ENCODE data around the gene SLC25A14.
A peak's percentile ranks its signal among the peaks of the same experiment; 100 is the strongest.

SLC25A14 gene

GRCh38 chrX:130401415-130402207 lies 61.9 kb downstream of the SLC25A14 start, which contains the start of gene RBMX2:
TSS of gene RBMX2 (plus strand) at chrX:130401987. CDS start at chrX:130402033, 46 bp downstream.
- Histone ChIP-seq H3K36me3 (ENCODE audit: control insufficient read depth in 4 of 4, insufficient read depth in 4 of 4, low read length in 3 of 4) (peaks cover 0 to 8% (median 4%) of the 10 kb centered on the region in 4 experiments), H3K4me3 (ENCODE audit: control insufficient read depth in 1 of 7, extremely low read depth in 1 of 7, insufficient read depth in 4 of 7, low read depth in 2 of 7, low read length in 6 of 7) (peak within 1 kb of the TSS; percentile 60 to 91 (median 82)), H3K9me3 (ENCODE audit: control extremely low read depth in 1 of 5, control insufficient read depth in 4 of 5, insufficient read depth in 2 of 5, low read depth in 1 of 5, low read length in 4 of 5) (no peaks in the 10 kb centered on the region), H3K4me1 (ENCODE audit: control extremely low read depth in 1 of 4, control insufficient read depth in 4 of 4, insufficient read depth in 4 of 4, low read length in 3 of 4) (peaks cover 0 to 9% (median 4%) of the 10 kb centered on the region in 4 experiments), H3K27me3 (replicated peaks in 2 of 5; ENCODE audit: control insufficient read depth in 4 of 5, insufficient read depth in 5 of 5, low read length in 4 of 5) (peaks cover 0 to 9% (median 2%) of the 10 kb centered on the region in 5 experiments), H3K27ac (ENCODE audit: insufficient read depth in 1 of 2, low read depth in 1 of 2, low read length in 2 of 2, poor library complexity in 1 of 2, severe bottlenecking in 2 of 2) (peak within 1 kb of the TSS; percentile 30 to 83)
- CTCF ChIA-PET = interaction anchor here (1.4 kb wide), 1 partner anchor 8 kb away, joined by 3 read pairs; no protein-coding TSS in a partner anchor
- POLR2A ChIA-PET = no interaction called here
- peak; percentile 55 to 69 (median 68) for DNase-seq
- 23% methylated on average over 34 of the region's 47 CpGs for WGBS (ENCODE audit: insufficient coverage)

DNA sequence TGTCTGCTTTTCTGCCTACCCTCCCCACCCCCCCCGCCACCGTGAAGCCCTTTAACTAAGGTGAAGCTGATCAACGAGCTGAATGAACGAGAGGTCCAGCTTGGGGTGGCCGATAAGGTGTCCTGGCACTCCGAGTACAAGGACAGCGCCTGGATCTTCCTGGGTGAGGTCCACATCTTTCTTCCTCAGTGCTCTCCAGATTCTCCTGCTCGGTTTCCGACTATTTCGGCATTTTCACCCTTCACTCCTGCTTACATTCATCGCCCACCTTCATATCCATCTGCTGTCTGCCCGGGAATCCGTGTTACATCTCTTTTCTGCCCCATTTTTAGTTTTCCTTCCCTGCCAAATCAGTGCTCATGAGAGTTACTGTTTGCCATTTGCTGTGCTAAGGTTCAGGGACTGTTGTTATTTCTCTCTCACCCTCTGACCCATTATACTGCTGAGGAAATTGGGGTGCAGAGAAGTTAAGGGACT lies 62.5 kb downstream of the SLC25A14 start:
- Histone ChIP-seq H3K4me1 (ENCODE audit: control extremely low read depth in 1 of 4, control insufficient read depth in 4 of 4, insufficient read depth in 4 of 4, low read length in 3 of 4) (peaks cover 0 to 9% (median 4%) of the 10 kb centered on the region in 4 experiments), H3K36me3 (ENCODE audit: control insufficient read depth in 4 of 4, insufficient read depth in 4 of 4, low read length in 3 of 4) (peaks cover 0 to 8% (median 4%) of the 10 kb centered on the region in 4 experiments), H3K27me3 (replicated peaks in 2 of 5; ENCODE audit: control insufficient read depth in 4 of 5, insufficient read depth in 5 of 5, low read length in 4 of 5) (peaks cover 0 to 4% (median 2%) of the 10 kb centered on the region in 5 experiments), H3K9me3 (ENCODE audit: control extremely low read depth in 1 of 5, control insufficient read depth in 4 of 5, insufficient read depth in 2 of 5, low read depth in 1 of 5, low read length in 4 of 5) (no peaks in the 10 kb centered on the region), H3K4me3 (ENCODE audit: control insufficient read depth in 1 of 7, extremely low read depth in 1 of 7, insufficient read depth in 4 of 7, low read depth in 2 of 7, low read length in 6 of 7) (peak overlapping the region; percentile 58 to 90 (median 77)), H3K27ac (ENCODE audit: insufficient read depth in 1 of 2, low read depth in 1 of 2, low read length in 2 of 2, poor library complexity in 1 of 2, severe bottlenecking in 2 of 2) (peak overlapping the region in 1 of 2 experiments; percentile 83)
- ChIA-PET CTCF (no interaction called here), POLR2A (interaction anchor here (0.6 kb wide), 1 partner anchor 398 kb away, joined by 3 read pairs; no protein-coding TSS in a partner anchor)
- 34% methylated on average over 9 of the region's 13 CpGs for WGBS (ENCODE audit: insufficient coverage)
- peak in 1 of 3 donors; percentile 5 for DNase-seq

DNA sequence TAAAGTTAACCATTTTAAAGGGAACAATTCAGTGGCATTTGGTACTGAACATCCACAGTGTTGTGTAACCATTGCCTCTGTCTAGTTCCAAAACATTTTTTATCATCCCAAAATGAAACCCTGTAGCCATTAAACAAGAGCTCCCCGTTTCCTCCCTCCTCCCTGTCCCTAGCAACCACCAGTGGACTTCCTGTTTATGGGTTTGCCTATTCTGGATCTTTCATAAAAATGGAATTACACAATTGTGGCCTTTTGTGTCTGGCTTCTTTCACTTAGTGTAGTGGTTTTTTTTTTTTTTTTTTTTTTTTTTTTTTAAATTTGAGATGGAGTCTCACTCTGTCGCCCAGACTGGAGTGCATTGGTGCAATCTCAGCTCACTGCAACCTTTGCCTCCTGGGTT lies 73.7 kb downstream of the SLC25A14 start:
- Histone ChIP-seq H3K36me3 (ENCODE audit: control insufficient read depth in 4 of 4, insufficient read depth in 4 of 4, low read length in 3 of 4) (peaks cover 0 to 18% (median 6%) of the 10 kb centered on the region in 4 experiments), H3K27me3 (replicated peaks in 2 of 5; ENCODE audit: control insufficient read depth in 4 of 5, insufficient read depth in 5 of 5, low read length in 4 of 5) (no peaks in the 10 kb centered on the region), H3K4me3 (ENCODE audit: control insufficient read depth in 1 of 7, extremely low read depth in 1 of 7, insufficient read depth in 4 of 7, low read depth in 2 of 7, low read length in 6 of 7) (no peak overlapping the region), H3K27ac (ENCODE audit: insufficient read depth in 1 of 2, low read depth in 1 of 2, low read length in 2 of 2, poor library complexity in 1 of 2, severe bottlenecking in 2 of 2) (no peak overlapping the region), H3K9me3 (ENCODE audit: control extremely low read depth in 1 of 5, control insufficient read depth in 4 of 5, insufficient read depth in 2 of 5, low read depth in 1 of 5, low read length in 4 of 5) (no peaks in the 10 kb centered on the region), H3K4me1 (ENCODE audit: control extremely low read depth in 1 of 4, control insufficient read depth in 4 of 4, insufficient read depth in 4 of 4, low read length in 3 of 4) (no peaks in the 10 kb centered on the region)
- ChIA-PET CTCF (no interaction called here), POLR2A (no interaction called here)
- DNase-seq = peak in 2 of 3 donors; percentile 10 to 18
- no CpG with 5 or more reads among the region's 2 CpGs for WGBS (ENCODE audit: insufficient coverage)

- Histone ChIP-seq H3K27ac (ENCODE audit: insufficient read depth in 1 of 2, low read depth in 1 of 2, low read length in 2 of 2, poor library complexity in 1 of 2, severe bottlenecking in 2 of 2) (no peak overlapping the region), H3K27me3 (replicated peaks in 2 of 5; ENCODE audit: control insufficient read depth in 4 of 5, insufficient read depth in 5 of 5, low read length in 4 of 5) (no peaks in the 10 kb centered on the region), H3K4me1 (ENCODE audit: control extremely low read depth in 1 of 4, control insufficient read depth in 4 of 4, insufficient read depth in 4 of 4, low read length in 3 of 4) (no peaks in the 10 kb centered on the region), H3K4me3 (ENCODE audit: control insufficient read depth in 1 of 7, extremely low read depth in 1 of 7, insufficient read depth in 4 of 7, low read depth in 2 of 7, low read length in 6 of 7) (no peak overlapping the region), H3K36me3 (ENCODE audit: control insufficient read depth in 4 of 4, insufficient read depth in 4 of 4, low read length in 3 of 4) (peaks cover 0 to 13% (median 4%) of the 10 kb centered on the region in 4 experiments), H3K9me3 (ENCODE audit: control extremely low read depth in 1 of 5, control insufficient read depth in 4 of 5, insufficient read depth in 2 of 5, low read depth in 1 of 5, low read length in 4 of 5) (no peaks in the 10 kb centered on the region)
- CTCF ChIA-PET = no interaction called here
- no peak for DNase-seq
- POLR2A ChIA-PET = no interaction called here
- WGBS (ENCODE audit: insufficient coverage) = 100% methylated on average over 3 of the region's 5 CpGs
Observed at GRCh38 chrX:130414800-130415199, 75.1 kb downstream of the SLC25A14 start.

GRCh38 chrX:130415201-130415600 lies 75.5 kb downstream of the SLC25A14 start:
- Histone ChIP-seq H3K36me3 (ENCODE audit: control insufficient read depth in 4 of 4, insufficient read depth in 4 of 4, low read length in 3 of 4) (peaks cover 0 to 13% (median 4%) of the 10 kb centered on the region in 4 experiments), H3K9me3 (ENCODE audit: control extremely low read depth in 1 of 5, control insufficient read depth in 4 of 5, insufficient read depth in 2 of 5, low read depth in 1 of 5, low read length in 4 of 5) (no peaks in the 10 kb centered on the region), H3K4me1 (ENCODE audit: control extremely low read depth in 1 of 4, control insufficient read depth in 4 of 4, insufficient read depth in 4 of 4, low read length in 3 of 4) (no peaks in the 10 kb centered on the region), H3K27ac (ENCODE audit: insufficient read depth in 1 of 2, low read depth in 1 of 2, low read length in 2 of 2, poor library complexity in 1 of 2, severe bottlenecking in 2 of 2) (no peak overlapping the region), H3K4me3 (ENCODE audit: control insufficient read depth in 1 of 7, extremely low read depth in 1 of 7, insufficient read depth in 4 of 7, low read depth in 2 of 7, low read length in 6 of 7) (no peak overlapping the region), H3K27me3 (replicated peaks in 2 of 5; ENCODE audit: control insufficient read depth in 4 of 5, insufficient read depth in 5 of 5, low read length in 4 of 5) (no peaks in the 10 kb centered on the region)
- POLR2A ChIA-PET = no interaction called here
- CTCF ChIA-PET = no interaction called here
- DNase-seq = no peak
- WGBS (ENCODE audit: insufficient coverage) = 93% methylated on average over 4 of the region's 7 CpGs

DNA sequence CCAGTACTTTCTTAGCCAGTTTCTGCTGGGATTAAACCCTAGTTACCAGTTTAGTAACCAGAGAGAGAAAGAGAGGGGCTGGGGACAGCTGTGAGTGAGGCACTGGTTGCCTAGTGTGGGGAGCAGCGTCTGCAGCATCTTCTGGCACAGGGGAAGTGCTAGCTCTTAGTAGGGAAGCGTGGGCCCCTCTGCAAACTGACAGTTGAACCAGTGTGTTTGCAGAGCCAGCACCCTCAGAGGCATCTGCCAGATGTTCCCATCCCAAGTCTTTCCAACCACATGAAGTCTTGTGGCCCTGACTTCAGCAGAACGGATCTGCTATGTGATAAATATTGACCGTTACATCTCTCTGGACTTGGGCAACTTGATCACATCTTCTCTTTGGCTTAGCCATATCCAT lies 77.1 kb downstream of the SLC25A14 start:
- DNase-seq = no peak
- peaks cover 0 to 6% (median 2%) of the 10 kb centered on the region in 4 experiments for H3K36me3 ChIP-seq (ENCODE audit: control insufficient read depth in 4 of 4, insufficient read depth in 4 of 4, low read length in 3 of 4)
- no peaks in the 10 kb centered on the region for H3K9me3 ChIP-seq (ENCODE audit: control extremely low read depth in 1 of 5, control insufficient read depth in 4 of 5, insufficient read depth in 2 of 5, low read depth in 1 of 5, low read length in 4 of 5)
- WGBS (ENCODE audit: insufficient coverage) = 72% methylated on average over 4 of the region's 4 CpGs
- H3K27me3 ChIP-seq (replicated peaks in 2 of 5; ENCODE audit: control insufficient read depth in 4 of 5, insufficient read depth in 5 of 5, low read length in 4 of 5) = no peaks in the 10 kb centered on the region
- no peak overlapping the region for H3K27ac ChIP-seq (ENCODE audit: insufficient read depth in 1 of 2, low read depth in 1 of 2, low read length in 2 of 2, poor library complexity in 1 of 2, severe bottlenecking in 2 of 2)
- ChIA-PET POLR2A (no interaction called here), CTCF (no interaction called here)
- H3K4me1 ChIP-seq (ENCODE audit: control extremely low read depth in 1 of 4, control insufficient read depth in 4 of 4, insufficient read depth in 4 of 4, low read length in 3 of 4) = no peaks in the 10 kb centered on the region
- no peak overlapping the region for H3K4me3 ChIP-seq (ENCODE audit: control insufficient read depth in 1 of 7, extremely low read depth in 1 of 7, insufficient read depth in 4 of 7, low read depth in 2 of 7, low read length in 6 of 7)

DNA sequence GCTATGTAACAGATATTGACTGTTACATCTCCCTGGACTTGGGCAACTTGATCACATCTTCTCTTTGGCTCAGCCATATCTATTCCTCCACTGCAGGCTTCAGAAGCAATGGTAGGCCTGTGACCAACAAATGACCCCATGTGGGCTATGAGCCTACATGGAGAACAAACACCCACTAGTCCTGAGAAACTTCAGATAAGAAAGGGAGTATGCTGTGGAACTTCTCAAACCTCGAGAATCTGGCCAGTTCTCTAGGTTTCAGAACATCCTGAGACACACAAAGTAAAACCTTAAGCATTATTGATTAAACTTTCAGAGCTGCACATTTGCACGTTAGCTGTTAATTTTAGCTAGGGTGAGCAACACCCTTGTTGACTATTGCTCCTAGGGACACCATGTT lies 78.3 kb downstream of the SLC25A14 start:
- no peak overlapping the region for H3K4me3 ChIP-seq (ENCODE audit: control insufficient read depth in 1 of 7, extremely low read depth in 1 of 7, insufficient read depth in 4 of 7, low read depth in 2 of 7, low read length in 6 of 7)
- 65% methylated on average over 2 of the region's 2 CpGs for WGBS (ENCODE audit: insufficient coverage)
- no peaks in the 10 kb centered on the region for H3K27me3 ChIP-seq (replicated peaks in 2 of 5; ENCODE audit: control insufficient read depth in 4 of 5, insufficient read depth in 5 of 5, low read length in 4 of 5)
- no peaks in the 10 kb centered on the region for H3K9me3 ChIP-seq (ENCODE audit: control extremely low read depth in 1 of 5, control insufficient read depth in 4 of 5, insufficient read depth in 2 of 5, low read depth in 1 of 5, low read length in 4 of 5)
- no peaks in the 10 kb centered on the region for H3K4me1 ChIP-seq (ENCODE audit: control extremely low read depth in 1 of 4, control insufficient read depth in 4 of 4, insufficient read depth in 4 of 4, low read length in 3 of 4)
- H3K27ac ChIP-seq (ENCODE audit: insufficient read depth in 1 of 2, low read depth in 1 of 2, low read length in 2 of 2, poor library complexity in 1 of 2, severe bottlenecking in 2 of 2) = no peak overlapping the region
- POLR2A ChIA-PET = no interaction called here
- CTCF ChIA-PET = no interaction called here
- no peak for DNase-seq
- H3K36me3 ChIP-seq (ENCODE audit: control insufficient read depth in 4 of 4, insufficient read depth in 4 of 4, low read length in 3 of 4) = peaks cover 0 to 6% (median 2%) of the 10 kb centered on the region in 4 experiments

Measured in common myeloid progenitor, CD34-positive (primary cell).